A549 treated with Mapracorat at 1 μM for 4 hours (cell line): ENCODE results near the gene KIF11. TPM values are rescaled to one million over a fixed set of nuclear protein-coding genes. Genes with fewer than 3 reads are reported as not detected.

Experiments used
- total RNA-seq: library from RNA; stranded (reverse); fragments of 200-300 nt; extraction: Qiagen RNA extraction; gene quantifications from 5 replicates; pipeline ENCODE4 v1.2.3, GENCODE V29; 2022

The KIF11 gene
- 30.2 to 37.4 TPM (median 35.0 TPM) in 5 replicates for total RNA-seq

DNA sequence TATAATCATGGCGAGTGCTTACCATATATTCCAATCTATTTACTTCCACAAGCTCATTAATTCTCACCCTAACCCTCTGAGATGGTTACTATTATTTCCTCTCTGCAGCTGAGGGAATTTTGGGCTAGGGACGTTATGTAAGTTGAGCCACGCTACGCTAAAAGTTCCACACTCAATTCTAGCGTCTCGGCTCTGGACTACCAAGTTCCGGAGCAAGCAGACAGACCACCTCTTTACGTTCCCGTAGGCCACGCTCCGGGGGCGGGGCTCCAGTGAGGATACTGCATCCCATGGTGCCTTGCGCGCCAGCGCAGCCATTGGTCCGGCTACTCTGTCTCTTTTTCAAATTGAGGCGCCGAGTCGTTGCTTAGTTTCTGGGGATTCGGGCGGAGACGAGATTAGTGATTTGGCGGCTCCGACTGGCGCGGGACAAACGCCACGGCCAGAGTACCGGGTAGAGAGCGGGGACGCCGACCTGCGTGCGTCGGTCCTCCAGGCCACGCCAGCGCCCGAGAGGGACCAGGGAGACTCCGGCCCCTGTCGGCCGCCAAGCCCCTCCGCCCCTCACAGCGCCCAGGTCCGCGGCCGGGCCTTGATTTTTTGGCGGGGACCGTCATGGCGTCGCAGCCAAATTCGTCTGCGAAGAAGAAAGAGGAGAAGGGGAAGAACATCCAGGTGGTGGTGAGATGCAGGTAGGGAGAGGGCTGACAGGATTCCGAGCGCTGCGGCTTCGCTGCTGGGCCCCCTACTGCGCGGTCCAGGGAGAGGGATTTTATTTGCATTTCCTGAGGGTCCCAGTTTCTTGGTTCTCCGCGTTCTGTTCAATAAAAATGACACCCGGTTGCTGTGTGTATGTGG is at the start of gene KIF11:
Gene KIF11, plus strand, starts transcription at position 370 of the 858 bp plus-strand sequence. Its CDS starts 246 bp downstream, at position 616.

DNA sequence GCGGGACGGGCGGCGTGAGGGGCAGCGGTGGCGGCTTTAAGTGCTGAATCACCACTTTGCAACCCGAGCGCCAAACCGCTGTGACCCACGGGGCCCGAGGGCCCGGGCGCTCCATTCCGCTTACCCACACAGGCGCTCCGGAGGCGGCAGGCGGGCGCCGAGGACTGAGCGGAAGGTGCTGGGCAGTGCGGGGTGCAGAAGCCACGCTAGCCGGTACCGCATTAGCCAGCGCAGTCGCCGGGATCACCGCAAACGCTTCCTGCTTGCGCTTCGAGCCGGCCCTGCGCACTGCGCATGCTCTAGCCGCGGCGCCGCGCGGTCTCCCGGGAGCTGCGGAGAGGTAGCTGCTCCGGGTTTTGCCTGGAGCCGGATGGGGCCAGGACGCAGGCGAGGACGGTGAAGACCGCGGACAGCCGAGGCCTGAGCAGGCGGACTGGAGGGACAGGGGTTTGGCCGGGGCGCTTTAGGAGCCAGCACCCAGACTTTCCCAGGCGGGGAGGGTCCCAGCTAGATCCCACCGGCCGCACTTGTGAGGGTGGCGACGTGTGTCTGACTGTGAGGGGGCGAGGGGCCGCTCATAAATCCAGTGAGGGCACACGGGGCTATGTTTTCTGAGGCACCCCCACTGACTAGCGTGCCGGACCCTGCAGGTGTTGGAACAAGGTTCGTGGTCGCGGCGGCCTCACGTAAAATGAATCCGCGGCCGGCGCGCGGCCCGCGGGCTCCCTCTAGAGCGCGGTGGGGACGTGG is 19.0 kb upstream of the KIF11 start, which contains the start of gene IDE:
Gene IDE, minus strand, starts transcription at position 296 of the 750 bp plus-strand sequence. Its CDS starts 74 bp downstream, at position 222.

GRCh38 chr10:92689663-92690210 is 96.8 kb downstream of the KIF11 start, which contains the start of gene HHEX:
Gene HHEX (plus strand): TSS chr10:92689955. CDS start chr10:92689987, 32 bp downstream.

Other genes starting within 250 kb of the KIF11 start
- gene IDE, start 19.0 kb upstream of the KIF11 start, total RNA-seq, result 18.4 to 26.6 TPM (median 24.6 TPM) in 5 replicates
- gene HHEX, start 96.8 kb downstream of the KIF11 start, total RNA-seq, result 12.0 to 13.6 TPM (median 12.8 TPM) in 5 replicates